ENCODE measurements around the gene GP1BB. TPM values are rescaled to one million over a fixed set of nuclear protein-coding genes. Genes with fewer than 3 reads are reported as not detected.

GP1BB gene
- total and polyA plus RNA-seq, 2 donors (not counting 3 experiments of a cell fraction or from before 2014, with no cell fraction given), result 1.7 to 6.2 TPM

GRCh38 chr22:19701420-19702145 is 21.8 kb upstream of the GP1BB start:
- POLR2A ChIA-PET, result no interaction called here
- Histone ChIP-seq H3K4me2 (ENCODE audit: insufficient read depth, low read length) (no peak overlapping the region), H3K4me1 (ENCODE audit: control insufficient read depth, extremely low read depth, insufficient read depth, low read length) (no peaks in the 10 kb centered on the region), H3K9me1 (replicated peaks; ENCODE audit: control insufficient read depth, extremely low read depth, insufficient read depth, low read length) (no peaks in the 10 kb centered on the region), H3K9ac (replicated peaks; ENCODE audit: extremely low read depth, insufficient read depth, low read length) (no peak overlapping the region), H2AFZ (ENCODE audit: low read depth, low read length) (no peak overlapping the region), H3K4me3 (replicated peaks in 1 of 3; ENCODE audit: insufficient read depth in 1 of 3, low read depth in 1 of 3, low read length in 3 of 3) (no peak overlapping the region), H4K20me1 (replicated peaks; ENCODE audit: control insufficient read depth, extremely low read depth, insufficient read depth, low read length) (no peaks in the 10 kb centered on the region), H3K36me3 (ENCODE audit: control insufficient read depth in 2 of 2, extremely low read depth in 1 of 2, insufficient read depth in 2 of 2, low read length in 2 of 2) (no peaks in the 10 kb centered on the region), H3K79me2 (ENCODE audit: control insufficient read depth, insufficient read depth, low read length) (no peaks in the 10 kb centered on the region), H3K9me3 (replicated peaks; ENCODE audit: control insufficient read depth, insufficient read depth, low read length) (no peaks in the 10 kb centered on the region), H3K27ac (ENCODE audit: insufficient read depth, low read depth, low read length) (no peak overlapping the region), H3K27me3 (ENCODE audit: control insufficient read depth in 2 of 2, insufficient read depth in 2 of 2, low read length in 2 of 2) (peaks cover 0 to 7% of the 10 kb centered on the region in 2 experiments)
- FAIRE-seq, result no peak
- no peak for DNase-seq (ENCODE audit: low read depth, low spot score)
- dilution Hi-C loops (cut with MboI; ENCODE audit: extremely low pct_ligation_motif_present, low sequenced_read_pairs), result no loop called here
- no TSS peak for BruUV-seq (replicated peaks)
- intact Hi-C loops (cut with micrococcal nuclease), result no loop called here
- CTCF ChIA-PET, result interaction anchor here (2.4 kb wide), 1 partner anchor 22 kb away, joined by 10 read pairs; no protein-coding TSS in a partner anchor
- no peak for TF ChIP-seq POLR2AphosphoS5 (IDR thresholded peaks at IDR 0.05; ENCODE audit: insufficient read depth, low read depth, low read length)
- TF ChIP-seq EZH2 (IDR thresholded peaks at IDR 0.05; ENCODE audit: borderline replicate concordance, low read depth, low read length, severe bottlenecking), result no peak
- no peak for TF ChIP-seq FOS (IDR thresholded peaks at IDR 0.05; ENCODE audit: borderline replicate concordance, insufficient read depth, low read length)
- no peak for TF ChIP-seq GATA2 (IDR thresholded peaks at IDR 0.05; ENCODE audit: insufficient read depth, insufficient read length, low read depth, low read length)
- no peak for TF ChIP-seq CTCF (IDR thresholded peaks at IDR 0.05; ENCODE audit: extremely low read depth in 1 of 2, insufficient read depth in 1 of 2, low read depth in 1 of 2, low read length in 2 of 2)
- no peak for TF ChIP-seq MAX (IDR thresholded peaks at IDR 0.05; ENCODE audit: insufficient read depth, insufficient read length)
- no peak for TF ChIP-seq MYC (IDR thresholded peaks at IDR 0.05; ENCODE audit: low read depth, low read length)
- TF ChIP-seq JUN (IDR thresholded peaks at IDR 0.05; ENCODE audit: borderline replicate concordance, insufficient read depth, insufficient read length, low read depth), result no peak
- TF ChIP-seq POLR2A (IDR thresholded peaks at IDR 0.05; ENCODE audit: low read depth, low read length), result no peak

All from endothelial cell of umbilical vein (primary cell).